MM.1S (cell line): ENCODE results near the gene FBXL7.

Source experiments
- DNase-seq: peaks from one replicate; pipeline ENCODE4 v3.0.0-alpha.2; 2015
- H2AFZ ChIP-seq: fragments of 300-600 bp; sonication (generic); 2 replicates; pipeline ENCODE4 v1.6.0; 2016; ENCODE audit warnings: antibody characterized with exemption, low read length
- H3F3A ChIP-seq: fragments of 300-600 bp; sonication (generic); 2 replicates; pipeline ENCODE4 v1.6.1; 2016; ENCODE audit warnings: mild to moderate bottlenecking, antibody characterized with exemption, low read length, moderate library complexity, mixed read lengths; ENCODE audit not compliant: insufficient read depth
- H3K27ac ChIP-seq: fragments of 300-600 bp; sonication (generic); 2 replicates; pipeline ENCODE4 v1.5.1; 2016; ENCODE audit warnings: mild to moderate bottlenecking, low read length
- H3K27me3 ChIP-seq: fragments of 300-600 bp; sonication (generic); replicated peaks from 2 replicates; pipeline ENCODE4 v1.6.0; 2016; ENCODE audit warnings: low read length; ENCODE audit not compliant: insufficient read depth
- H3K36me3 ChIP-seq: fragments of 300-600 bp; sonication (generic); replicated peaks from 2 replicates; pipeline ENCODE4 v1.6.1; 2016; ENCODE audit warnings: mild to moderate bottlenecking, low read length, mixed read lengths; ENCODE audit not compliant: insufficient read depth
- H3K4me1 ChIP-seq: fragments of 300-600 bp; sonication (generic); 2 replicates; pipeline ENCODE4 v1.6.1; 2016; ENCODE audit warnings: low read length, mixed read lengths
- H3K4me2 ChIP-seq: fragments of 300-600 bp; sonication (generic); 2 replicates; pipeline ENCODE4 v1.6.0; 2016; ENCODE audit warnings: low read depth, low read length
- H3K4me3 ChIP-seq: fragments of 300-600 bp; sonication (generic); 2 replicates; pipeline ENCODE4 v1.5.1; 2016; ENCODE audit warnings: low read length, mixed read lengths
- H3K79me2 ChIP-seq: fragments of 300-600 bp; sonication (generic); 2 replicates; pipeline ENCODE4 v1.6.1; 2016; ENCODE audit warnings: mixed run types, low read length, mixed read lengths
- H3K9ac ChIP-seq: fragments of 300-600 bp; sonication (generic); 2 replicates; pipeline ENCODE4 v1.6.1; 2016; ENCODE audit warnings: low read length, mixed read lengths
- H3K9me2 ChIP-seq: fragments of 300-600 bp; sonication (generic); replicated peaks from 2 replicates; pipeline ENCODE4 v1.6.1; 2016; ENCODE audit warnings: mild to moderate bottlenecking, low read length, mixed read lengths; ENCODE audit not compliant: insufficient read depth
- H3K9me3 ChIP-seq: fragments of 300-600 bp; sonication (generic); replicated peaks from 2 replicates; pipeline ENCODE4 v1.6.1; 2016; ENCODE audit warnings: mild to moderate bottlenecking, low read length, mixed read lengths; ENCODE audit not compliant: insufficient read depth
- H4K20me1 ChIP-seq: fragments of 300-600 bp; sonication (generic); 2 replicates; pipeline ENCODE4 v1.6.1; 2016; ENCODE audit warnings: mild to moderate bottlenecking, low read length, moderate library complexity, mixed read lengths; ENCODE audit not compliant: insufficient read depth
- EZH2 ChIP-seq: fragments of 300-600 bp; sonication (generic); optimal IDR thresholded peaks from 2 replicates; pipeline ENCODE3; 2017; ENCODE audit warnings: low read depth, mild to moderate bottlenecking, antibody characterized with exemption, low read length, mixed read lengths
- EZH2phosphoT487 ChIP-seq: fragments of 300-600 bp; sonication (generic); IDR thresholded peaks from 2 replicates; pipeline ENCODE4 v1.6.1; 2018; ENCODE audit warnings: antibody characterized with exemption, low read length
- TF ChIP-seq, protein P1 (sequence below): fragments of 300-600 bp; sonication (generic); IDR thresholded peaks from 2 replicates; pipeline ENCODE4 v1.5.1; 2016; ENCODE audit warnings: antibody characterized with exemption, low read length, mixed read lengths

Gene FBXL7

GRCh38 chr5:15520856-15521255 is 20.9 kb downstream of the FBXL7 start:
- H3K4me3 ChIP-seq: no peak overlapping the region
- H3K9me2 ChIP-seq: no peaks in the 10 kb centered on the region
- no peaks in the 10 kb centered on the region for H3K36me3 ChIP-seq
- no peak overlapping the region for H2AFZ ChIP-seq
- peaks cover 87% of the 10 kb centered on the region for H3K79me2 ChIP-seq
- no peaks in the 10 kb centered on the region for H3F3A ChIP-seq
- H3K4me1 ChIP-seq: no peaks in the 10 kb centered on the region
- DNase-seq: no peak
- TF ChIP-seq EZH2 (no peak), EZH2phosphoT487 (no peak)
- TF ChIP-seq, protein P1, sequence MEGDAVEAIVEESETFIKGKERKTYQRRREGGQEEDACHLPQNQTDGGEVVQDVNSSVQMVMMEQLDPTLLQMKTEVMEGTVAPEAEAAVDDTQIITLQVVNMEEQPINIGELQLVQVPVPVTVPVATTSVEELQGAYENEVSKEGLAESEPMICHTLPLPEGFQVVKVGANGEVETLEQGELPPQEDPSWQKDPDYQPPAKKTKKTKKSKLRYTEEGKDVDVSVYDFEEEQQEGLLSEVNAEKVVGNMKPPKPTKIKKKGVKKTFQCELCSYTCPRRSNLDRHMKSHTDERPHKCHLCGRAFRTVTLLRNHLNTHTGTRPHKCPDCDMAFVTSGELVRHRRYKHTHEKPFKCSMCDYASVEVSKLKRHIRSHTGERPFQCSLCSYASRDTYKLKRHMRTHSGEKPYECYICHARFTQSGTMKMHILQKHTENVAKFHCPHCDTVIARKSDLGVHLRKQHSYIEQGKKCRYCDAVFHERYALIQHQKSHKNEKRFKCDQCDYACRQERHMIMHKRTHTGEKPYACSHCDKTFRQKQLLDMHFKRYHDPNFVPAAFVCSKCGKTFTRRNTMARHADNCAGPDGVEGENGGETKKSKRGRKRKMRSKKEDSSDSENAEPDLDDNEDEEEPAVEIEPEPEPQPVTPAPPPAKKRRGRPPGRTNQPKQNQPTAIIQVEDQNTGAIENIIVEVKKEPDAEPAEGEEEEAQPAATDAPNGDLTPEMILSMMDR: no peak
- H3K9me3 ChIP-seq: no peaks in the 10 kb centered on the region
- no peaks in the 10 kb centered on the region for H3K27me3 ChIP-seq
- H4K20me1 ChIP-seq: no peaks in the 10 kb centered on the region
- no peak overlapping the region for H3K9ac ChIP-seq
- no peak overlapping the region for H3K4me2 ChIP-seq
- H3K27ac ChIP-seq: no peak overlapping the region

DNA sequence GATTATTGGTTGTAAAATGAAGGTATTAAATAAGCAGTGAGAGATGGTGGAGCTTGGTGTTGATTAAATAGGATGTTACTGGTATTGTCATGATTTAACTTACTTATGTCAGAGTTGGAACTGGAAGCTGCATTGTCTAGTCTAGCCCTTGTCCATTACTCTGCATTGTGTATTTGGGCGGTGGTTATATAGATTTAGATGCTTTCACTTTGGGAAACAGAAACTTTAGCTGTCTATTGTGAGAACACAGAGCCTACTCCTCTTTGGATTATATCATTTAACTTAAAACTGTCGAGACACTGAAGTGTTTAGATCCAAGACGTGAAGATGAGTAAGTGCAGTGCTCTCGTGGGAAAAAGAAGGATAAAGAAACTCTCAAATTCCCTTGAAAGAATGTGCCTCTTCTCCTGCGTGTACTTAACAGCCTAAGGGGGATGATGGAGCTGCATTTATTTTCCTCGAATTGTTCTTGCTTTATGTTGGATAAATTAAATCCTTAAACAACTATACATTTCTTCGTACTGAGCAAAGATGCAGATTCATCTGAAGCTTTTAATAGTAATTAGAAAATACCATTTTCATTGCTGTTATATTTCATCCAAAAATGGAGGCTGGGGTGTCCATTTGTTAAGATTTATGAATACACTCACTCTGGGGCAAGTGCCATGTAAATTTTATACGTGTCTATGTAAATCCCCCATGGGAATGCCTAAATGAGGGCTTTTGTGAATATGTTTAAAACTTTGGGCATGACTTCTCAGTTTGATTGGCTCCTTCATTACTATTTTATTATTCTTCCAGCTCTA is 21.6 kb downstream of the FBXL7 start:
- peaks cover 87% of the 10 kb centered on the region for H3K79me2 ChIP-seq
- H3K4me2 ChIP-seq: no peak overlapping the region
- no peak overlapping the region for H2AFZ ChIP-seq
- DNase-seq: no peak
- H3K9ac ChIP-seq: no peak overlapping the region
- H3K4me3 ChIP-seq: no peak overlapping the region
- no peaks in the 10 kb centered on the region for H3K27me3 ChIP-seq
- H3K27ac ChIP-seq: no peak overlapping the region
- H4K20me1 ChIP-seq: no peaks in the 10 kb centered on the region
- H3K36me3 ChIP-seq: no peaks in the 10 kb centered on the region
- H3K9me2 ChIP-seq: no peaks in the 10 kb centered on the region
- no peaks in the 10 kb centered on the region for H3K4me1 ChIP-seq
- TF ChIP-seq EZH2phosphoT487: no peak
- TF ChIP-seq, protein P1: no peak
- TF ChIP-seq EZH2: no peak
- H3F3A ChIP-seq: no peaks in the 10 kb centered on the region
- no peaks in the 10 kb centered on the region for H3K9me3 ChIP-seq

DNA sequence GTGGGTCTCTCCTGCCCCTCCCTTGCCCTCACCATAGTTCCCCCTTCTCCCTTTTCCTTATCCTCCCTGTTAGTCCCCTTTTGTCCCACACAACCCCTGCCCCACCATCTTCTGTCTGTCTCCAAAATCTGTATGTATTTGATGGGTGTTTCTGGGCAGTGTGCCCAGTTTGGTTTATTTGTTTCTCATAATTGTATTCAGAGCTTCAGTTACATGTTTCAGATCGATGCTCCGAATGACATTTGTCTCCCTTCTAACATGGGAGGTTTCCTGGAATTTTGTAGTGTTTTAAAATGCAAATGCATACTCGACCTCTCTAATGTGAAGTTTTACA is 22.2 kb downstream of the FBXL7 start:
- Histone ChIP-seq H3K9ac (no peak overlapping the region), H2AFZ (no peak overlapping the region), H3K36me3 (no peaks in the 10 kb centered on the region), H3K4me2 (no peak overlapping the region), H3K27ac (no peak overlapping the region), H3K4me1 (no peaks in the 10 kb centered on the region), H3K27me3 (no peaks in the 10 kb centered on the region), H3K4me3 (no peak overlapping the region), H3K79me2 (peaks cover 89% of the 10 kb centered on the region), H3F3A (no peaks in the 10 kb centered on the region), H4K20me1 (no peaks in the 10 kb centered on the region), H3K9me3 (no peaks in the 10 kb centered on the region), H3K9me2 (no peaks in the 10 kb centered on the region)
- no peak for DNase-seq
- TF ChIP-seq EZH2phosphoT487 (no peak), EZH2 (no peak)
- TF ChIP-seq, protein P1: no peak
